Activated naive CD4-positive, alpha-beta T cell treated with Interleukin-2 at 50 U/mL for 16 hours (primary cell): ENCODE results near the gene KIF1C.
A peak's percentile ranks its signal among the peaks of the same experiment; 100 is the strongest.
"Not testable (repeated sequence)": the region's sequence is repeated elsewhere in the genome, so short reads cannot be mapped to it uniquely, and the experiment has no call there.

Experiments
- DNase-seq: peaks from one replicate; pipeline ENCODE4 v3.0.0-alpha.2; 2020

The KIF1C gene

GRCh38 chr17:5047446-5047845 is 49.7 kb downstream of the KIF1C start:
- DNase-seq, result no peak

- peak; percentile 58 for DNase-seq
Measured at GRCh38 chr17:5049314-5049841, 51.6 kb downstream of the KIF1C start.

GRCh38 chr17:5050278-5050677 is 52.5 kb downstream of the KIF1C start:
- DNase-seq, result no peak

GRCh38 chr17:5055543-5055942 is 57.8 kb downstream of the KIF1C start:
- DNase-seq, result no peak

GRCh38 chr17:5065227-5065744 is 67.5 kb downstream of the KIF1C start:
- DNase-seq, result no peak

- no peak for DNase-seq
Measured at GRCh38 chr17:5068236-5068635, 70.5 kb downstream of the KIF1C start.

- DNase-seq, result no peak
Measured at GRCh38 chr17:5069724-5070123, 72.0 kb downstream of the KIF1C start.

- DNase-seq, result not testable (repeated sequence)
Measured at GRCh38 chr17:5075472-5075871, 77.7 kb downstream of the KIF1C start.

- not testable (repeated sequence) for DNase-seq
Measured at GRCh38 chr17:5077275-5077674, 79.5 kb downstream of the KIF1C start.

GRCh38 chr17:5077781-5078105 is 80.0 kb downstream of the KIF1C start:
- DNase-seq, result no peak
